GM19397 (cell line): ENCODE results near the gene RAD51B.

Source experiments
- ATAC-seq: cut with Tn5 transposase; IDR thresholded peaks from one replicate; pipeline ENCODE4 v1.9.1; 2021; ENCODE audit warnings: mild to moderate bottlenecking, moderate library complexity; ENCODE audit not compliant: unreplicated experiment

The RAD51B gene

GRCh38 chr14:68446243-68447040, 626.9 kb downstream of the RAD51B start:
- ATAC-seq: no peak

GRCh38 chr14:68447581-68448251, 628.1 kb downstream of the RAD51B start:
- ATAC-seq: no peak

- no peak for ATAC-seq
Observed at GRCh38 chr14:68448252-68448902, 628.8 kb downstream of the RAD51B start.

- ATAC-seq: no peak
Observed at GRCh38 chr14:68449561-68450181, 630.1 kb downstream of the RAD51B start.

- ATAC-seq: no peak
Observed at GRCh38 chr14:68450391-68451120, 631.0 kb downstream of the RAD51B start.

- no peak for ATAC-seq
Observed at GRCh38 chr14:68451696-68452373, 632.3 kb downstream of the RAD51B start.

DNA sequence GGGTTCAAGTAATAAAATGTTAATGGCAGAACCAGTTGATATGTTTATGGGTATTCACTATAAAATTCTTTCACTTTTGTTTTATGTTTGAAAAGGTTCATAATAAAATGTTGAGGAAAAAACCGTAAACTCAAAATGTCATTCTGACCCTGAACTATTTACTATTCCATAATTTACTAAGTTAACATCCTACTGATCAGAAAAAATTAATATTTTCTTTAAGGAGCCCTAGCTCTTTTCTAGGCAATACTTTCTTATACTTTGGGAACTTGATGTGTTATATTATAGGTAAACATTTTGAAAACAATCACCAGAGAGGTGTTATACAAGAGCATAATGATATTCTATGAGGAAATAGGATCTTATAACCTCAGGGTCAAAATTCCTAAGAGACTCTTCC, 638.7 kb downstream of the RAD51B start:
- ATAC-seq: no peak

DNA sequence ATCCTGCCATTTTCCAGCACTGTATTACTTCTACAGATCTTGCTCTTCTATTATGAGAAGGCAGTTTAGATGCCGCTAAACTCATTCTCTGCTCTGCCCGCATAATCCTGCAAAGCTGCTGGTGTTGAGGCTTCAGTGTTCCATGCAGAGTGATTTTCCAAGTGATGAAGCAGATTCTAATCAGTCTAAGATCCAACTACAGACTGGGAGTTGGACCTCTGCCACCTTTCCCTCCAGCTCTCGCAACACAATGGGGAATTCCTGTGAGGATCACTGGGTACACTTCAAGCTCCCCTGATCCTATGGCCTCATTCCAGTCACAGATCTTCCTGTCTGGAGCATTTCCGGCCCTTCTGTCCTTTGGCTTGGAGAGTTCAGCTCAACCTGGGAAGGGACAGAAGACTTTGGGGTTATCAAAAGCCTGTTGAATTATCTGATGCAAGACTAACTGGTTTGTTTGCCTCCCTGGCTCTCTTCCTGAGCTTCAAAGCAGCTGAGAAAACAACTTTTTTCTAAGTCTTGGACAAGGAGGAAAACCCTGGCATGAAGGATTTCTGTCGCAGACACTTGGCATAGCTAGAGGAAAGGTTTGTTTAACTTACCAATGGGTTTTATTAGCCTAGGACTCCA, 639.4 kb downstream of the RAD51B start:
- ATAC-seq: no peak

- no peak for ATAC-seq
Observed at GRCh38 chr14:68459480-68460136, 640.0 kb downstream of the RAD51B start.

- ATAC-seq: no peak
Observed at GRCh38 chr14:68460541-68460940, 641.0 kb downstream of the RAD51B start.

DNA sequence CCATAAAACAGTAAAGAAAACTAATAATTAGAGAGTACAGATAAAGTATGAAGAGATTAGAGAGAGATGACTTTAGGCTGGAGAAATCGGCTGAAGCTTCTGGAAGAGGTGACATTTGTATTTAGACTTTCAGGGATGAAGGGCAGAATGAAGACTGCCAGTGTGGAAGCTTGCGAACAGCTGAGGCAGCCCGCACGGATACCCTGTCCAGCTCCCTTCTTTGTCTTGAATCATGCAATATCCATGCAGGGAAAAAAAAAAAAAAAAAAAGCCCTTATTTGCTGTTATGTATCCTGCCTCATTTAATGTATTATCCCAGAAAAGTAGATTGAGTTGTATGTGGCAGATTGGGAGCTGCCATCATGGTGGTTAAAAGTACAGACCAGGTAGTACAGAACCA, 641.5 kb downstream of the RAD51B start:
- ATAC-seq: no peak

DNA sequence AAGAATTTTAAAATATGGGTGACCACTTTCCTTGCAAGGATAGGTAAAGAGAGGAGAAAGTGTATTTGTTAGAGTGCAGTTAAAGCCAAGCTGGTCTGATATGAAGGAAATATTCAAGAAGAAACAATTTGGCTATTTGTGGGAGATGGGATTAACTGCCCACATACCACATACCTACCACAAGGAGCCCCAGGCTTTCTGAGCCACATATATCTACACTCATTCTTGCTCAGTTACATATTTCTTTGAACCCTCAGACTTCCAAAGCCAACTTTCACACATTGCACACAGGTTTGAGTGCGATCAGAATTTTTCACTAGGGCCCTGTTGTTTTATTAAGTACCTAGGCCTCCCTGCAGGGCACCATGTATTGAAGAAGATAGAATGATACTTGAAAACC, 643.1 kb downstream of the RAD51B start:
- ATAC-seq: no peak

DNA sequence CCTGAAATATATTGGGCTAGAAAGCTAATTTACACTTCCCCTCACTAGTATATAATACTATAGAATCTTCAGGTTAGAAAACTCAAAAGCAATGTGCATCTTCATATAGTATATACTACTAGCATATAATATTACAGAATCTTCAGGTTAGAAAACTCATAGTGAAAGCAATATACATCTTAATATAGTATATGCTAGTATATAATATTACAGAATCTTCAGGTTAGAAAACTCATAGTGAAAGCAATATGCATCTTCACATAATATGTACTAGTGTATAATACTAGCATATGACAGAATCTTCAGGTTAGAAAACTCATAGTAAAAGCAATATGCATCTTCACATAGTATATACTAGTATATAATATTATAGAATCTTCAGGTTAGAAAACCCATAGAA, 643.7 kb downstream of the RAD51B start:
- ATAC-seq: no peak

- no peak for ATAC-seq
Observed at GRCh38 chr14:68463705-68464374, 644.3 kb downstream of the RAD51B start.

DNA sequence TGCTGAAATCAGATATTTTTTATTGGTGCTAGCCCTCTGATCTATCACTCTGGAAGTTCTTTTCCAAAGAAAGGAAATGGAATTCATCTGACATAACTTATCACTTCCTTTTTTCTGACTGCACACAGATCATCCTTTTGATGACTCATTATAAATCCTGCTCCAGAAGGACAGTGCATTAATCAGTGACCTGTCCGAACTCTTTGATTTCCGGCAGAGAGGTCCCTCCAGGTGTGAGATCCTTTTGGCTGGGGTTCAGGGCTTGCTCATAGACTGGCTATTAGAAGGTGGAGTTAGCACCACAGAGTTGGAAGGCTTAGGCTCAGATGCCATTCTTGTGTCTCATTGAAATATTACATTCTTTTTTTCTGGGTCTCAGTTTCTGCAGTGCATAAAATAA, 645.1 kb downstream of the RAD51B start:
- ATAC-seq: no peak

DNA sequence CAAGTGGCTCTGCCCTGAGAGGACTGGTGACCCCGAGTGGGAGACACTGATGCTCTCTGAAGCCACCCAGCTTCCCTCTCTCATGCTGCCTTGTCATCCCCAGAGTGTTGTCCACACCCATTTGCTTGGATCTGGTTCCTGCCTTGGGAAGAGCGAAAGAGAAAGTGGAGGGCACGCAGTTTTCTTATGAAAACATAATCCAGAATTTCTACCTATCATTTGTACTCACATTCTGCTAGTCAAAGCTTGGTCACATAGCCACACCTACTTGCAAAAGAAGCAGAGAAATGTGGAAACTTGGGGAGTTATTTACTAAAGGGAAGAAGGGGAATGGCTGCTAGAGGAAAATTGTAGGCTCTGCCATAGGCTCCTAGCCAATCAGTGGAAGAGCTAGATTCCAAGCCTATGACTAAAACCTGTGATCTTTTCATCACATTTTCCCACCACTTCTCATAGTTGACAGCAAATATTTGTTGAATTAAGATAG, 647.0 kb downstream of the RAD51B start:
- ATAC-seq: no peak

DNA sequence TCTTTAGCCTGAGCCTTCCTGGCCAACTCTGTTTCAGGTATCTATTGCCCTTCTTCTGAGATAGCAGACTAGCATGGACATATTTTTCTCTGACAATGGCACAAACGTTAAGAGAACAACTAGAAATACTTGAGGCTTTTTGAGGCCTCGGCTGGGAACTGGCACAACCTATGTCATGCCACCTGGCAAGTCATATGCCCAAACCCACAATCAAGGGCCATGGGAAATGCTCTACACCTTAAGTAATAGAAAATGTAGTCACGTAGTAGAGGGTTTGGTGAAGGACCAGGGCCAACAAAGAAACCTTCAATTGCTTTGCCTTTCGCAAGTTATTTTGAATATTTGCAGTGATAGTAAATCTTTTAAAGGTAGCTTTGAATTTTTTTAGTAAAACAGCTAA, 647.8 kb downstream of the RAD51B start:
- ATAC-seq: no peak

DNA sequence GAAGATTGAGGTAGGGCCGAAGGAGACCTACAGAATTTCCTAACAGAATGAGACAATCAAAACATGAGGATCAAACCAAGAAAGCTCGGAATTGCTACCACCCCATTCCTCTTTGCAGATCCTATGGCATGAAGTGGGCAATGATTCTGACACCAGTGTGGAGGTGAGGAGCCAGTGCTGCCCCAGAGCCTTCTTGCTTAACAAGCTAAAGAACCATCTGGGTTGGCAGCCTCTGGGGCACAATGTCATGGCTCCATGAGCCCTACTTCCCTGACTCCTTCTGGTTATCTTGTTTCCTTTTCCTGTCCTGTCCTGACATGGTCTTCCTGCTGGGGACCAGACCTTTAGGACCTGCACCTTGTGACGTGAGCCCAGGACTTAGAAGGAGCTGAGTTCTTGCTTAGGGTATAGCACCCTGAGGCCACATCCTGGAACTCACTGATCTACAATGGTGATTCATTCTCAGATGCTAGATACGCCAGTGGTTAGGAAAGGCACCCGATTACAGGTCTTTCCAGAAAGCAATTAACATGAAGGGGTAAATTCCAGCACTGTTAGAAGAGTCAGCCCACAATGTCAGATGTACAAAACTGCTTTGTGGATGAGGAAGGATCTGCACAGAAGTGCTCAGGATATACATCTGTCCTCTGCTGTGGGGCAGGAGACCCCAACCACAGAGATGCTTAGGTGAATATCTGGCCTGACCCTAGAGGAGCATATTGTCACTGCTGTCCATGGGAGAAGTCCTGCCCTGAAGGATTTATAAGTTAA, 649.0 kb downstream of the RAD51B start:
- ATAC-seq: no peak
